GM21447 (cell line): ENCODE results near the gene TAS2R50.
"Not testable (repeated sequence)": the region's sequence is repeated elsewhere in the genome, so short reads cannot be mapped to it uniquely, and the experiment has no call there.

Experiments used
- ATAC-seq: cut with Tn5 transposase; IDR thresholded peaks from one replicate; pipeline ENCODE4 v1.9.1; 2021; ENCODE audit not compliant: unreplicated experiment

Gene TAS2R50

DNA sequence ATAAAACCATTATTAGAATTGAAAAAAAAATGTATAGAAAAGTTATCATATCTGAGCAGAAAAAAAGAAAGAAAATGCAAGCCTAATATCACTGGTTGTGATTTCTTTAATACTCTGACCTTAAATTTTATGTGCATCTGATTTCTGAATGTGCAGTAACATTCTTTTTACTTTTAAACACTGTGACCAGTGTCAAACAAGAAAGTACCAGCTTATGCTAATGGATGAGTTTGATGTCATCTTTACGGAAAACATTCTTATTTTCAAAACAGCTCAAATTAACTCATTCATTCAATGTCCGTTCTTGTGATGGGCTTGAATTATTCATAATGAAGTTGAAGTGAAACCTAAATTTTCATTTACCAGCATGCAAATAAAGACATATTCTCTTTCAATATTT, at the start of gene TAS2R50:
TSS of gene TAS2R50 (minus strand) at position 101 of the 400 bp plus-strand sequence. CDS start at position 49, 52 bp downstream.
- no peak for ATAC-seq

GRCh38 chr12:11033959-11034358, 47.2 kb upstream of the TAS2R50 start:
- ATAC-seq, result not testable (repeated sequence)

- ATAC-seq, result no peak
These were observed 44.6 kb upstream of the TAS2R50 start, which contains the start of gene TAS2R31 for GRCh38 chr12:11031307-11031706. Gene TAS2R31 (minus strand): TSS chr12:11031407. CDS start chr12:11031335, 72 bp downstream.

DNA sequence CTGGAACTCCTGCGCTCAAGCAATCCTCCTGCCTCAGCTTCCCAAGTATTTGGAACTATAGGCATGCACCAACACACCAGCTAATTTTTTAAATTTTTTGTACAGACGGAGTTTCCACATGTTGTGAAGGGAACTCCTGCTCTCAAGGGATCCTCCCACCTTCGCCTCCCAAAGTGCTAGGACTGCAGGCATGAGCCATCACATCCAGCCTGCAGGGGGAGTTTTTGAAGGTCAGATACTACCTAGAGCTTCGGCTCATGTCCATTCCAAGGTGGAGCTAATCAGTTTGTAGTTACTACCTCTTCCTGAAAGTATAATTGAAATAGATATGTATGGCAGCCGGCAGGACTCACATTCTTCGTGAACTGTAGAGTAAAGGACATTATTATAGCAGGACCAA, 39.4 kb upstream of the TAS2R50 start:
- ATAC-seq, result no peak

- ATAC-seq, result no peak
These were observed 36.7 kb upstream of the TAS2R50 start for GRCh38 chr12:11023387-11023786.

DNA sequence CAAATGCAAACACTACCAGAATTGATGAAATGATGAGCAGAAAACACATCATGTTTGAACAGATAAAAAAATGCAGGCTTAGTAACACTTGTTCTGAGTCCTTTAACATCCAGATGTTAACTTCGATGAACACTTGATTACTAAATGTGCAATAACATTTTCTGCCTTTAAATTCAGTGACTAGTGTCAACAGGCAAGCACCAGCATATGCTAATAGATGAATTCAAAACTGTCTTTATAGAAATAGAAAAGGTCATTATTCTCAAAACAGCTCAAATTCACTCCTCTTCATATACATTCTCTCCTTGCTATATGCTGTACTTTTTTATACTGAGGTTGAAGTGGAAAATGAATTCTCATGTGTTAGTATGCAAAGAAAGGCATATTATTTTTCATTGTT, 35.8 kb upstream of the TAS2R50 start, which contains the start of gene TAS2R19:
TSS of gene TAS2R19 (minus strand) at position 101 of the 400 bp plus-strand sequence. CDS start at position 52, 49 bp downstream.
- no peak for ATAC-seq

DNA sequence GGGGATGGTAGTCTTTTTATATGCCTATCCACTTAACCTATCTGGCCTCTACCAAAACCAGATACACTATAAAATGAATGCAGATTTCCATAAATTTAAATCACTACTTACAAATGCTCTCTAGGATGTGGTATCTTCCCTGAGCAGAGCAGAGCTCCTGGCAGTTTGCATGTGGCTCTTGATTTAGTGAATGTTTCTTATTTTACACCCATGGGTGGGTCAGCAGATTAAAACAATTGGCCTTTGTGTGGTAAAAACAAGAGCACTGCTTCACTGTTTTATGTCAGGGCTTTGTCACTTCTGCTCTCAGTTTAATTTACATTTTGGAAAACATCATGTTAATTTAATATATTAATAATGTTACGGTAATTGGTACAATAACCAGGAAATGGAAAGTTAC, 30.2 kb upstream of the TAS2R50 start:
- ATAC-seq, result no peak

DNA sequence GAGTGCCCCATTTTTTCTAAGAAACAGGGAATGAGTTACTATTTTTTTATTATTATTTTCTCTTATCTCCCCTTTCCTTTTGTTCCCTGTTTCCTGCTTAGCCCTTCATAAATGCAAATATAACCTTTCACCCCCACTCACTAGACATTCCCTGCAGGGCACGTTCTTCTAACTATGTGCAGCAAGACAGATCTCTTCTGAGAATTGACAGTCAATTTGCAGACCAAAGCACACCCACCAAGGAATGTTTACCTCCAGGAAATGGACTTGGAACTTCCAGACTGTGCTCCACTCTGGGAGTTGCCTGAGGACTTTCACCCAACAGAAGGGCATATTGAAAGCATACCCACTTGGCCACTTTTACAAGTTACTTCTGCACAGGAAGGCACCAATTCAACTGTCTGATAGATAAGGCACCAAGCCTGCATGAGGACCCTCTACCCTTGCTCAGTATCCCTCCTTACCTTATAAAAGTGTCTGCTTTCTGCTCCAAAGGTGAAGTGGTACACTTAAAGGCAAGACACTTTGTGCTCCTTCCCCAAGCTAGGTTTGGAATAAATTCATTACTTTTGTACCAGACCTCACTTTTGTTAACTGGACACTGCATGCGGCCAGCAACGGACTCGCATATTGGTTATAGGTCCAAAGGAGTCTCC, 29.2 kb upstream of the TAS2R50 start:
- no peak for ATAC-seq

DNA sequence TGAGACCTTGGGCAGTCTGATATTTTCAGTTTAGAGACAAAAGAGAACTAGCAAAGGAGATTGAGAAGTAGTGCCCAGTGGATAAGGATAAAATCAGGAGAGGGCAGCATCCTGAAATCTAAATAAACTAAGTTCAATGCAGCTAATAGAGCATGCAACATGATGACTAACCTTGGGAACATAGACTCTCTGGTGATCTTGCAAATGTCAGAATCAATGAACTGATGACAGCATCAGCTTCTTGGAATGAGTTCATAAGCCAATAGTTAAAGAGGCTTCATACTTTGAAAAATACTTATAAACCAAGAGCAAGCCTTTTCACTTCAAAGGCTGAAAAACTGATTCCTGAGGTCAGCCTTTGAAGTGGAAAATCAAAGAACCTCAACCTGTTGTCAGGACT, 27.5 kb upstream of the TAS2R50 start:
- no peak for ATAC-seq

GRCh38 chr12:11007608-11008007, 20.9 kb upstream of the TAS2R50 start:
- no peak for ATAC-seq

- no peak for ATAC-seq
These were observed 11.5 kb upstream of the TAS2R50 start, which contains the start of gene TAS2R20 for GRCh38 chr12:10998204-10998603. Gene TAS2R20 (minus strand): TSS chr12:10998304. CDS start chr12:10997875, 429 bp downstream.

DNA sequence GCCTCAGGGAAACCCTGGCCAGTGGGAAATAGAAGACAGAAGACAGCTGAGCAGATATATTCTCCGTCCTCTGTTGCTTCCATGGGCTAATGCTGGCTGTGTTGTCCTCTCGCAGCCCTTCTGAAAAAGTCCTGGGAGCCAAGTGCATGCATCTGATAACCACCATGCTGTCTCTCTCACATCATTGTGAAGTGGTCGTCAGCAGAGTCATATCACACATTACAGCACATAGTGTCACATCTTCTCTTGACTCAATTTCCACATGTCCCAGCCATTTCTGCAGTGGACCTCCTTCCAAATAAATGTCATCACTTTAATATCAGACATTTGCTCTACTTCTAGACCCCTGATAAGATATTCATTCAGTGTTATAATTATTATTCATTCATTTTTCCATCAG, 7.6 kb upstream of the TAS2R50 start:
- ATAC-seq, result no peak

GRCh38 chr12:10989107-10989506, 2.4 kb upstream of the TAS2R50 start:
- ATAC-seq, result no peak

DNA sequence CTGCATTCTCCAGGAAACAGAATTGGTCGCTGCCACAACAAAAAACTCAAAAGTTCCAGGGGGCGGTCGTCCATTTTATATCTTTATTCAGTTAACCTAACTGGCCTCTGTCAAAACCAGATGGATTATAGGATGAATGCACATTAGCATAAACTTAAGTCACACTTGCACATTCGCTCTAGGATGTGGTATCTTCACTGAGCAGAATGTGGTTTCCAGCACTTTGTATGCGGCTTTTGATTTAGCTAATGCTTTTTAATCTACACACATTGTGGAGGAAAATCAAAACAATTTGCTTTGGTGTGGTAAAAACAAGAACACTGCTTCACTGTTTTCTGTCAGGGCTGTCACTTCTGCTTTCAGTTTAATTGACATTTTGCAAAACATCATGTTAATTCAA, 4.5 kb downstream of the TAS2R50 start:
- no peak for ATAC-seq

DNA sequence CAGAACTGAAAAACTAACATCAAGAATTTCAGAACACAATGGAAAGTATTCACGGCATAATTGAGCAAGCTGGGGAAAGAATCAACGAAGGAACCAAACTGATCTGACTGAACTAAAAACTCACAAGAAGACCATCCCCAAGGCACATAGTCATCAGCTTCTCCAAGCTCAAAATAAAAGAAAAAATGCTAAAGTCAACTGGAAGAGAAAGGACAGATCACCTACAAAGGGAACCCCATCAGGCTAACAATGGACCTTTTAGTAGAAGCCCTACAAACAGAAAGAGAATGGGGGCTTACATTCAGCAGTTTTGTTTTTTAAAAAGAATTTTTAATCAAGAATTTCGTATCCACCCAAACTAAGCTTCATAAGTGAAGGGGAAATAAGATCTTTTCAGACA, 11.7 kb downstream of the TAS2R50 start:
- no peak for ATAC-seq

GRCh38 chr12:10968765-10969456, 17.8 kb downstream of the TAS2R50 start:
- no peak for ATAC-seq

- ATAC-seq, result no peak
These were observed 19.3 kb downstream of the TAS2R50 start for GRCh38 chr12:10967409-10967808.

- ATAC-seq, result no peak
These were observed 20.4 kb downstream of the TAS2R50 start for GRCh38 chr12:10966314-10966713.

DNA sequence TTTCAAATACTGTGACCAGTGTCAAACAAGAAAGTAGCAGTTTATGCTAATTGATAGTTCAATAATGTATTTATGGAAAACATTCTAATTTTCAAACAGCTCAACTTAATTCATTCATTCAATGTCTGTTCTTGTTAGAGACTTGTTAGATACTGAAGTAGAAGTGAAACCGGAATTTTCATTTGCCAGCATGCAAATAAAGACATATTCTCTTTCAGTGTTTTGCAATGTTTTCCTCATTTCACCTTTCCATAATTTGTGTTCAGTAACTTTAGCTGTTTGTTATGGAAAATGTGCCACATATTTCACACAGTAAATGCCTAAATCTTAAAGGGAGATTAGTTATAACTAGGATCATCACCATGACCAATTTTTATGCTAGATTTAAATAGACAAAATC, 21.2 kb downstream of the TAS2R50 start:
- no peak for ATAC-seq

GRCh38 chr12:10960211-10960610, 26.5 kb downstream of the TAS2R50 start:
- ATAC-seq, result no peak

DNA sequence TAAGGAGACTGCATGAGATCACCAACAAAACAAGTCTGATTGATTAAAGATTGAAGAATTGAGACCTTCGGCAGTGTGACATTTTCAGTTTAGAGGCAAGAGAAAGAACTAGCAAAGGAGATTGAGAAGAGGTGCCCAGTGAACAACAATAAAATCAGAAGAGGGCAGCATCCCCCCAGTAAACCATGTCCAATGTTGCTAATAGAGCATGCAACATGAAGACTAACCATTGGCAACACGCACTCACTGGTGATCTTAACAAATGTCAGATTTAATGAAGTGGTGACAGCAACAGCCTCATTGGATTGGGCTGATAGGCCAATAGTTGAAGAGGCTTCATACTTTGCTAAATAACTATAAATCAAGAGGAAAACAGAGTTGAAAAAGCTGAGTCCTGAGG, 26.9 kb downstream of the TAS2R50 start:
- no peak for ATAC-seq

- ATAC-seq, result no peak
These were observed 29.0 kb downstream of the TAS2R50 start for GRCh38 chr12:10957741-10958140.
